ENCODE data around the gene FBXW8. TPM values are rescaled to one million over a fixed set of nuclear protein-coding genes. Genes with fewer than 3 reads are reported as not detected.

The FBXW8 gene
- total and polyA plus RNA-seq, 4 donors = 1.9 to 7.1 (median 4.9) TPM

- 98% methylated on average over 8 of the region's 8 CpGs for WGBS
- Histone ChIP-seq H3K4me3 (ENCODE audit: low read depth in 1 of 3, low read length in 3 of 3) (no peak overlapping the region), H3K9me3 (ENCODE audit: control insufficient read depth in 4 of 4, low read length in 3 of 4) (no peaks in the 10 kb centered on the region), H3K4me1 (ENCODE audit: control insufficient read depth in 4 of 4, insufficient read depth in 4 of 4, low read length in 3 of 4) (no peaks in the 10 kb centered on the region), H3K27ac (ENCODE audit: low read depth in 1 of 2, low read length in 2 of 2) (no peak overlapping the region), H3K27me3 (ENCODE audit: control insufficient read depth in 4 of 4, insufficient read depth in 4 of 4, low read length in 3 of 4) (no peaks in the 10 kb centered on the region), H3K9ac (ENCODE audit: low read depth in 1 of 2, low read length in 2 of 2) (no peak overlapping the region), H3K36me3 (ENCODE audit: control insufficient read depth in 4 of 4, insufficient read depth in 3 of 4, low read depth in 1 of 4, low read length in 3 of 4) (peaks cover 0 to 16% (median 7%) of the 10 kb centered on the region in 4 donors)
- TF ChIP-seq ZBTB33 (IDR thresholded peaks at IDR 0.05) (no peak), HNF4A (conservative IDR thresholded peaks at IDR 0.05) (no peak), NR2F2 (IDR thresholded peaks at IDR 0.05) (no peak), YY1 (IDR thresholded peaks at IDR 0.05) (no peak), FOXA1 (IDR thresholded peaks at IDR 0.05) (no peak), MAX (IDR thresholded peaks at IDR 0.05) (no peak), CTCF (IDR thresholded peaks at IDR 0.05; ENCODE audit: low read depth, low read length, missing input control) (no peak)
- no peak for DNase-seq (ENCODE audit: low spot score)
Observed at GRCh38 chr12:117003883-117004404, 93.2 kb downstream of the FBXW8 start.

- peaks cover 2 to 26% (median 9%) of the 10 kb centered on the region in 4 donors for H3K36me3 ChIP-seq (ENCODE audit: control insufficient read depth in 4 of 4, insufficient read depth in 3 of 4, low read depth in 1 of 4, low read length in 3 of 4)
- no peak for DNase-seq (ENCODE audit: low spot score)
- H3K27ac ChIP-seq (ENCODE audit: low read depth in 1 of 2, low read length in 2 of 2) = no peak overlapping the region
- H3K27me3 ChIP-seq (ENCODE audit: control insufficient read depth in 4 of 4, insufficient read depth in 4 of 4, low read length in 3 of 4) = no peaks in the 10 kb centered on the region
- H3K9ac ChIP-seq (ENCODE audit: low read depth in 1 of 2, low read length in 2 of 2) = no peak overlapping the region
- no peak overlapping the region for H3K4me3 ChIP-seq (ENCODE audit: low read depth in 1 of 3, low read length in 3 of 3)
- TF ChIP-seq MAX (IDR thresholded peaks at IDR 0.05) = no peak
- TF ChIP-seq CTCF (IDR thresholded peaks at IDR 0.05; ENCODE audit: low read depth, low read length, missing input control) = no peak
- no peak for TF ChIP-seq HNF4G (IDR thresholded peaks at IDR 0.05)
- no peak for TF ChIP-seq SP1 (IDR thresholded peaks at IDR 0.05)
- no peak for TF ChIP-seq RAD21 (IDR thresholded peaks at IDR 0.05)
- no peak for TF ChIP-seq FOXA1 (IDR thresholded peaks at IDR 0.05)
- TF ChIP-seq ZBTB33 (IDR thresholded peaks at IDR 0.05) = no peak
- no peak for TF ChIP-seq YY1 (IDR thresholded peaks at IDR 0.05)
- no peak for TF ChIP-seq RXRA (IDR thresholded peaks at IDR 0.05)
- TF ChIP-seq HNF4A (conservative IDR thresholded peaks at IDR 0.05) = no peak
- no peak for TF ChIP-seq FOXA2 (IDR thresholded peaks at IDR 0.05)
- no peak for TF ChIP-seq GABPA (IDR thresholded peaks at IDR 0.05 in 1 of 2, conservative IDR thresholded peaks at IDR 0.05 in 1 of 2)
- TF ChIP-seq JUND (IDR thresholded peaks at IDR 0.05) = no peak
- TF ChIP-seq TAF1 (conservative IDR thresholded peaks at IDR 0.05) = no peak
- TF ChIP-seq NR2F2 (IDR thresholded peaks at IDR 0.05) = no peak
- no peaks in the 10 kb centered on the region for H3K4me1 ChIP-seq (ENCODE audit: control insufficient read depth in 4 of 4, insufficient read depth in 4 of 4, low read length in 3 of 4)
- 94% methylated on average over 11 of the region's 11 CpGs for WGBS
- H3K9me3 ChIP-seq (ENCODE audit: control insufficient read depth in 4 of 4, low read length in 3 of 4) = peaks cover 0 to 2% (median 0%) of the 10 kb centered on the region in 4 donors
Observed at GRCh38 chr12:117005417-117006046, 94.8 kb downstream of the FBXW8 start.

Data from liver (tissue), 9 donors.